Choroid plexus epithelial cell (primary cell): Measurements from ENCODE around the gene SPTLC3.

Experiments
- DNase-seq: peaks from one replicate; pipeline ENCODE4 v3.0.0-alpha.2; 2010; ENCODE audit warnings: low read depth
- H3K4me3 ChIP-seq: 2 replicates; pipeline ENCODE4 v1.5.1; 2011; ENCODE audit warnings: low read depth, mild to moderate bottlenecking, control low read depth, low read length, moderate library complexity
- CTCF ChIP-seq: conservative IDR thresholded peaks from 2 replicates; pipeline ENCODE4 v1.5.1; 2011; ENCODE audit warnings: low read depth, mild to moderate bottlenecking, control low read depth, inconsistent platforms, low read length, moderate library complexity

Gene SPTLC3

DNA sequence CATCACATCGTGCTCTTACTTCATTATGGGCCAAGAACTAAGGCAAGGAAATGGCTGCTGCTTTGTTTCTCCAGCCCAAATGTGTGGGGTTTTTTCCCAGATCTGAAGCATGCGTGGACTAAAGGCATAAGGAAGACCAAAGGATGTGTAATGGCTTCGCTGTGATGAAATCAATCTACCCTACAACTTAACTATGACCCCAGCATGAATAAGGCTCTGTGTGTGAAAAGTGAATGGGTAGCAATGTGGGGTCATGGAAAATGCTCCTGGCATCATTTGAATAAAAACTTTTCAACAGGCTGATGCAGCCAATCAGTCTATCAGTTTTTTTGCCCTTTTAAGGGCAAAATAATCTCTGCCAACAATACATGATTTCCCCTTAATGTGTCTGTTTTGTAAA is 162.0 kb downstream of the SPTLC3 start:
- no peak for DNase-seq
- TF ChIP-seq CTCF, result no peak
- no peak overlapping the region for H3K4me3 ChIP-seq

DNA sequence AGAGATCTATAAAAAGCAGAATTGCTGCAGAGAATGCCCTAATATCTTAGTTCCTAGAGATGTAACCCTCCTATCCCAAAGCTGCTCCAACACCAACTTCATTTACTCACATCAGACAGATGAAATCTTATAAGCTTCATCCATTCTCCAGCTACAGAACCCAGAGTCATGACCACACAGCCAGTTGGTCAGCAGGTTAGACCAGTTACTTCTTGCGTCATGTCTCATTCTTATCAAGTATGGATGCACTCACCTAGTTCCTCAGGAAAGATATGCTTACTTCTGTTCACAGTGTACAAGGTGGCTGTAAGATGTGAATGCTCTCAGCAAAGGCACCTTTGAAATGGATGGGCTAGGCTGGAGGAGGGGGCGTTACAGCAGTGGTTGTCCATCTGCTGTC is 164.4 kb downstream of the SPTLC3 start:
- no peak for DNase-seq
- no peak overlapping the region for H3K4me3 ChIP-seq
- TF ChIP-seq CTCF, result no peak

DNA sequence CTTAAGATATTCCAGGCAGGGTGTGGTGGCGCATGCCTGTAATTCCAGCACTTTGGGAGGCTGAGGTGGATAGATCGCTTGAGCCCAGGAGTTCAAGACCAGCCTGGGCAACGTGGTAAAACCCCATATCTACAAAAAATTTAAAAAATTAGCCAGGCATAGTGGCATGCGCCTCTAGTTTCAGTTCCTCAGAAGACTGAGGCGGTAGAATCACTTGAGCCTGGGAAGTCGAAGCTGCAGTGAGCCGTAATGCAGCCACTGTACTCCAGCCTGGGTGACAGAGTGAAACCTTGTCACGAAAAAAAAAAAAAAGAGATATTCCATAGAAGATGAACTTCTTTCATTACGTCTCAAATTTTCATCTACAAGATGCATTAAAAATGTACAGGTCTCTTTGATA is 165.6 kb downstream of the SPTLC3 start:
- no peak for DNase-seq
- TF ChIP-seq CTCF, result no peak
- H3K4me3 ChIP-seq, result no peak overlapping the region

DNA sequence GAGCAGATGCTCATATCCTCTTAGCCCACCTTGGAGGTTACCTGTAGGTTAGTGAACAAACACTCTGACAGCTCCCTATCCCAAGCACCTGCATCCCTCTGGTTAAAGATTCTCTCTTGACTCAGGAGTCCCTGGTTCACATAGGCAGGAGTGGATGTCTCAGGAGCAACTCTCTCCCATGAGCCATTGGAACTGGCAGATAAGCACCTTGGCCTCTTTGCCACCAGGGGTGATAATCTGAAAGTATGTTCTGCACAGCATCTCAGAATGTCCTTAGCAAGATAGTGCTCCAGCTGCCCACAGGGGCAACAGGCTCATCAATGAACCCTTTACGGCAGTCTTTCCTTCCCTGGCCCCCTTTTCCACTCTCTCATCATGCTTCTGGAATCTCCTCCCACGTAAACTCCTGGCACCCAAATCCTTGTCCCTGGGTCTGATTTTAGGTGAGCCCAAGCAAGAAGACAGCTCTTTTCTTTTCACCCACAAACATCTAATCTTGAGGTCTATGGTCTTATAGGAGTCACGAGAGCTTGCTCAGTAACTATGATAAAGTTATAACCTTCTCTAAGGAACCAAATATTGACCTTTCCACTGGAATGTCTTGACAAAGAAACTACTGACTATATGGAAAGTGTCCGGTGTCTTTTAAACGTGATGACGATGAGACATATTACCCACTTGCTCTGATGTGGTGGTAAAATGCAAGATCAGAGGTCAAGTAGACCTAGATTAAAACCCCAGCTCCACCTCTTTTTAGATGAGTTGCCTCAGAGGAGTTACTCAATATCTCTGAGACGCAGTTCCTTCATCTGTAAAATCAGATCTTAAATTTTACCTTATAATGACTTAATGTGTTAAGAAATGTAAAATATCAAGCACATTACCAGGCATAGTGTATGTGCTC is 172.5 kb downstream of the SPTLC3 start:
- TF ChIP-seq CTCF, result no peak
- H3K4me3 ChIP-seq, result no peak overlapping the region
- no peak for DNase-seq

DNA sequence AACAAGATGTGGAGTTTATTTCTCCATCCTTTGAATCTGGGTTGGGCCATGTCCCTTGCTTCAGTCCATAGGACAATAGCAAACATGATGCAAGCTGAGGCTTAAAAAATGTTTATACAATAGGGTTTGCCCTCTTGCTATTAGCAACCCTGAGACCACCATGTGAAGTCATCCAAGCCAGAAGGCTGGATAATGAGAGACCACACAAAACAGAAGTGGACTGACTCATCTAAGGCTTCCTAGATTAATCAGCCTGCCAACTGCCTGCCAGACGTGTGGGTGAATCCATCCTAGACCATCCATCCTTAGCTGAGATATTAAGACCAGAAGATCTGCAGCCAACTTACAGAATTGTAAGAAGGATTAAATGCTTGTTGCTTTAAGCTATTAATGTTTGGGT is 174.2 kb downstream of the SPTLC3 start:
- H3K4me3 ChIP-seq, result no peak overlapping the region
- no peak for TF ChIP-seq CTCF
- DNase-seq, result no peak

GRCh38 chr20:13186043-13186774 is 177.4 kb downstream of the SPTLC3 start:
- TF ChIP-seq CTCF, result no peak
- no peak for DNase-seq
- no peak overlapping the region for H3K4me3 ChIP-seq
